Coronary artery (tissue), 2 donors: ENCODE results near the gene UBL4A.

Source experiments
- DNase-seq: peaks from one replicate; pipeline ENCODE4 v3.0.0-alpha.2; 2017; ENCODE audit warnings: low spot score
- H3K27ac ChIP-seq, 2 donors: fragments of 200-600 bp; sonication (generic); one replicate each; pipeline ENCODE4 v1.5.1; 2016 to 2019
- H3K4me3 ChIP-seq: fragments of 200-600 bp; sonication (generic); 2 replicates; pipeline ENCODE4 v1.5.1; 2016; ENCODE audit warnings: mild to moderate bottlenecking, moderate library complexity
- TF ChIP-seq, protein P1 (sequence below): fragments of 200-600 bp; sonication (generic); IDR thresholded peaks from one replicate; pipeline ENCODE4 v1.5.1; 2019; ENCODE audit warnings: antibody characterized with exemption

UBL4A gene

DNA sequence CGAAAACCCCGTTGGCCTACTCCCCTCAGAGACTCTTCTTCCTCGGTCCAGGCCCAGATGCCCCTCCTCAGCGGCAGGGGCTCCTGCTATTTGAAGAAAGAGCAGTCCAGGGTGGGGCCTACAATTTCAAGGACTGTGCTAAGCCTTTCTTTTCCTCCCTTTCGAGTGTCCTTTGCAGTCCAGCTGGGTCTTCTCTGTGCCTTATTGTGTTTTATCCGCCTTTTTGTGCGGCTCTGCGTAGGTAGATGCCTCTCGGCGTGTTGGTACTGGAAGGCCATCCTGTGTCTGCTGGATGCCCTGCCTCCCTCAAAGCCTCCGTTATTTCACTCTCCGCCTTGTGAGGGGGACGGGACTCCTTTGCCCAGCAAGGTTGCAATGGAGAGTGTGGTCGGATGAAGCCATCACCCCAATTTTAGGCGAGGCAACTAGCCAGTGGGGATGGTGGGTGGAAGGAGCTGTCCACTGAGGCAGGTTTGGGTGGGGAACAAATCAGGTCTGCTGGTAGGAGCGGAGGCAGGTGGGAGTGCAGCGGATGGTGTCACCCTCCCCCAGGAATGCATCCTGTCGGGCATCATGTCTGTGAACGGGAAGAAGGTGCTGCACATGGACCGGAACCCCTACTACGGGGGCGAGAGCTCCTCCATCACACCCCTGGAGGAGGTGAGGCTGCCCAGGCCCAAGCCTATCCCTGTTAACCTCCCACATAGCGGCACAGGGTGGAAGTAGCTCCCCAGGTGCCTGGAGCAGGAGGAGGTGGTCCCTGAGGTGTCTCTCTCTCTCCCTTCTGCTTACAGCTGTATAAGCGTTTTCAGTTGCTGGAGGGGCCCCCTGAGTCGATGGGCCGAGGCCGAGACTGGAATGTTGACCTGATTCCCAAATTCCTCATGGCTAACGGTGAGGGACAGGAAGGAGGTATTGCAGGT, 48.2 kb downstream of the UBL4A start:
- no peak for DNase-seq
- peak overlapping the region; percentile 87 for H3K4me3 ChIP-seq
- H3K27ac ChIP-seq, result peak overlapping the region in 1 of 2 donors; percentile 94
- TF ChIP-seq, protein P1, sequence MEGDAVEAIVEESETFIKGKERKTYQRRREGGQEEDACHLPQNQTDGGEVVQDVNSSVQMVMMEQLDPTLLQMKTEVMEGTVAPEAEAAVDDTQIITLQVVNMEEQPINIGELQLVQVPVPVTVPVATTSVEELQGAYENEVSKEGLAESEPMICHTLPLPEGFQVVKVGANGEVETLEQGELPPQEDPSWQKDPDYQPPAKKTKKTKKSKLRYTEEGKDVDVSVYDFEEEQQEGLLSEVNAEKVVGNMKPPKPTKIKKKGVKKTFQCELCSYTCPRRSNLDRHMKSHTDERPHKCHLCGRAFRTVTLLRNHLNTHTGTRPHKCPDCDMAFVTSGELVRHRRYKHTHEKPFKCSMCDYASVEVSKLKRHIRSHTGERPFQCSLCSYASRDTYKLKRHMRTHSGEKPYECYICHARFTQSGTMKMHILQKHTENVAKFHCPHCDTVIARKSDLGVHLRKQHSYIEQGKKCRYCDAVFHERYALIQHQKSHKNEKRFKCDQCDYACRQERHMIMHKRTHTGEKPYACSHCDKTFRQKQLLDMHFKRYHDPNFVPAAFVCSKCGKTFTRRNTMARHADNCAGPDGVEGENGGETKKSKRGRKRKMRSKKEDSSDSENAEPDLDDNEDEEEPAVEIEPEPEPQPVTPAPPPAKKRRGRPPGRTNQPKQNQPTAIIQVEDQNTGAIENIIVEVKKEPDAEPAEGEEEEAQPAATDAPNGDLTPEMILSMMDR, result no peak

DNA sequence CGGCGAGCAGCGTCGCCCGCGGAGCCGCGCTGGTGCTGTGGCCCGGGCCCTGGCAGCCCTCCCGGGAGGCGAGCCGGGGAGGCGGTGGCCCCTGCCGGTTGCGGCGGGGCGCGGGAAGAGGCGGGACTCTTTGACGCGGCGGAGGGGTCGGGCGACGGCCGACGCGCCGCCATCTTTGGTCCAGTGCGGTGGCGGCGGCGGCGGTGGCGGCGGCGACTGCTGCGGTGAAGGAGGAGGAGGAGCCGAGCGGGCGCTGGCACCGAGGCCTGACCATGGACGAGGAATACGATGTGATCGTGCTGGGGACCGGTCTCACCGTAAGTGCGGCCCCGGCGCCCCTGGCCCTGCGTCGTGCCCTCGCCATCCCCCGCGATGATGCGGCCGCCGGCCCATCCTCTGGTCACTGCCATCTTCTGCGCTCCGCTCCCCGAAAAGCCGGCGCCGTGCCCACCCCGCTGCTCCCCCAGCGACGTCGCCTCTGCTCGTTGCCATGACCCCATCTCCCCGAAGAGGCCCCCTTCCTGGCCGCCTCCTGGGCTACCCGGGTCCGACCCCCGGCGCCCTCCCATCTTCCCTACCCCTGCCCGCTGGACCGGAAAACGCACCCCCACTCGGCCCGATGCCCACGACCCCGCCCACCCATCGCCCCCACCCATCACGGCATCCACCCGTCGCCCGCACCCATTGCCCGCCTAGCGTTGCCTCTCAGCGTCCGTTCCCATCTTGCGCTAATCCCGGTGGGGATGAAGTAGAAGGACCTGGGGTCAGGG, 49.2 kb downstream of the UBL4A start, which contains the start of gene GDI1:
GDI1 (plus strand) TSS at position 172 of the 770 bp plus-strand sequence; CDS start at position 273, 101 bp downstream.
- TF ChIP-seq, protein P1, result no peak
- peak within 1 kb of the TSS; percentile 87 for H3K4me3 ChIP-seq
- no peak for DNase-seq
- peak within 1 kb of the TSS; percentile 77 to 94 for H3K27ac ChIP-seq

DNA sequence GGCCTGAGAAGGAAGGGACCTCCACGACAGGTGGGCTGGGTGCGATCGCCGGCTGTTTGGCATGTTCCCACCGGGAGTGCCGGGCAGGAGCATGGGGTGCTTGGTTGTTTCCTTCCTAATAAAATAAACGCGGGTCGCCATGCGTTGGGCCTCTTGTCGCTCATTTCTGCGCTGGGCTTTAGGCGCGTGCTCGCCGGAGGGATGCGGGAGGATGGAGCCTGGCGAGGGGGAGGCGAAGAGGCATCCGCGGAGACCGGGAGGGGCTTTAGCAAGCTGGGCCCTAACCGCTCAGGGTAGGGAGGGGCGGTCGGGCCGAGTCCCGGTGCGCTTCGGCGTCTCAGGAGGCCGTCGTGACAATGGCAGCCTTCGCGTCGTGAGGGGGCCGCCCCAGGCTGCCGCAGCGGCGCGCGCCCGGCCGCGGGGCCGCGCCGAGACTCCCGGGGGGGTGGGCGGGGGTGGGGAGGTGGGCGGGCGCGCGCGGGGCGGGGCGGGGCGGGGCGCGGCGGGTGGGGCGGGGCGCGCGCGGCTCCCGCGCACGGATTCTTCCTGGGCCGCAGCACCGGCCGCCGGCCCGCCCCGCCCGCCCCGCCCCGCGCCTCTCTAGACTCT, 49.9 kb downstream of the UBL4A start:
- TF ChIP-seq, protein P1, result no peak
- DNase-seq, result no peak

DNA sequence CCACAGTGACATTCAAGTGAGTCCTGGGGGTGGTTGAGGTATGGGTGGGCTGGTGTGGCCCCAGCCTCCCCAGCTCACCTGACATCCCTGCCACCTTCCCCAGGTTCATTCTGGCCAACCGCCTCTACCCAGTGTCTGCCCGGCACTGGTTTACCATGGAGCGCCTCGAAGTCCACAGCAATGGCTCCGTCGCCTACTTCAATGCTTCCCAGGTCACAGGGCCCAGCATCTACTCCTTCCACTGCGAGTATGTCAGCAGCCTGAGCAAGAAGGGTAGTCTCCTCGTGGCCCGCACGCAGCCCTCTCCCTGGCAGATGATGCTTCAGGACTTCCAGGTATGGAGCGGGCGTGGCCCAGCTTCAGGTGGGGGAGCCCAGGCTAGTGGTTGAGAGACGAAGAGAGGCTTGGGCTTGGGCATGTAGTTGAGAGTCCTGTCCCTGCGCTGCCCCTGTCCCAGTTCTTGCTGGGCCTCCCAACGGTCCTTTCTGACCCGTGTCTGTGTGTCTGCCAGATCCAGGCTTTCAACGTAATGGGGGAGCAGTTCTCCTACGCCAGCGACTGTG, 51.2 kb downstream of the UBL4A start:
- Histone ChIP-seq H3K4me3 (no peak overlapping the region), H3K27ac (no peak overlapping the region)
- DNase-seq, result no peak
- TF ChIP-seq, protein P1, result no peak

More for the DNA sequence above, 49.9 kb downstream of the UBL4A start:
- Histone ChIP-seq H3K27ac (peak overlapping the region; percentile 77 to 94), H3K4me3 (peak overlapping the region; percentile 87)

DNA sequence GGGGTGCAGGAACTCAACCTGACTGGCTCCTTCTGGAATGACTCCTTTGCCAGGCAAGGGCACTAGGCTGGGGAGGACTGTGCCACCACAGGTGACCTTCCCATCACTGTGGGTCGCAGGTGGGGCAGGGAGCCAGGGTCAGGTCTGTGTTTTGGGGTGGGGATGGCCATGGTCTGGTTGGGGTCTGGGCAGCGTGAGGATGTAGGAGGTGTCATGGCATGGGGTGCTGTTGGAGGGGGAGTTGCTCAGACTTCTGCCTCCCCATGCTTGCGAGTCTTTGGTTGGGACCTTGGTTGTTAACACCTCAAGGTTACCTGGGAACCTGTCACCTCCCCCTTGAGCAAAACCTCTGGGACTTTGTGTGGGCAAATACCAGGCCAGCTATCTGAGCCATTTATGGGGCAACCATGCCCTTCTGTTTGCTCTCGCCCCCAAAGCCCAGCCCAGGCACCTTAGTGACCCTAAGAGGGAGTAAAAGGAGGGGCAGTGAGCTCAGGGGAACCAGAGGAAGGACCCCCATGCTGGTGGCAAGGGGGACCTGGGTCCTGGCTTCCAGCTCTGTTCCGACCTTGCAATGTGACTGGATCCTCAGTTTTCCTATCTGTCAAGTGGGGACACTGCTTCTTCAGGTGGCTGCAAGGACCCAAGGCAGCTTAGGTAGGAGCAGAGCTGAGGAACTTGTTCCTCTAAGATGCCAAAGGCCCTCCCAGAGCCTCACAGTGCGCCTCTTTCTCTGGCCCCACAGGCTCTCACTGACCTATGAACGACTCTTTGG, 51.8 kb downstream of the UBL4A start:
- H3K27ac ChIP-seq, result no peak overlapping the region
- H3K4me3 ChIP-seq, result no peak overlapping the region
- TF ChIP-seq, protein P1, result no peak
- no peak for DNase-seq
